Measurements from ENCODE around the gene SLC15A4.

SLC15A4 gene

DNA sequence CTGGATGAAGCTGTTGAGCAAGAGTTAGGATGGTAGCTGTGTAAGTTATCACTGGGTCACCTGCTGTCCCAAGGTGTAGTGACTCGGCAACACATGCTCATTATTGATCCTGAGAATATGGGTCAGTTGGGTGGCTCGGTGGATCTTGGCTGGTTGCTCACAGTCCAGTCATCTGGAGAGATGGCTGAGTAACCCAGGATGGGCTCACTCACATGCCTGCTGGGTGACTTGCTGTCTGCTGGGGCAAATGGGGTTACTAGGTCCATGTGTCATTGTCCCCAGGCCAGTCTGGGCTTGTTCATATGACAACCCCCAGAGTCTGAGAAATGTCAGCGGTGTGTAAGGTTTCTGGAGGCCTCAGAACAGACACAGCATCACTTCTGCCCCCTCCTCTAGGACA lies 69.5 kb downstream of the SLC15A4 start:
- DNase-seq (ENCODE audit: low spot score) = no peak

DNA sequence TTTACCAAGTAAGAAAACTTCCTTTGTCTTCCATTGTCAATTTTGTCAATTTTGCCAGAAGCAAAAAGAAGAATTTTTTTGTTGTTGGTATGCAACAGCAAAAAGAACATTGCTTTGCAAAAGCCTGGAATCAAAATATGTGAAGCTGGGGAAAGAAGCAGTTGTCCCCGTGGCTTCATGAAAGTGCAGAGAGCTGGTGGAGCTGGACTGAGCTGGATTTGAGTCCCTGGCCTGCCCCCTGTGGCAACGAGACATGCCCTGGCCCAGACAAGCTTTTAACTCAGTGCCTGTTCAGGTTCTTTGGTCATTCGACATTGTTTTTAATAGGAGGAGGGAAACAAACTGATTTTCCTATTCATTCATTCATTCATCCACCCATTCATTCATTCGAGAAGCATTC lies 70.3 kb downstream of the SLC15A4 start:
- no peak for DNase-seq (ENCODE audit: low spot score)

DNA sequence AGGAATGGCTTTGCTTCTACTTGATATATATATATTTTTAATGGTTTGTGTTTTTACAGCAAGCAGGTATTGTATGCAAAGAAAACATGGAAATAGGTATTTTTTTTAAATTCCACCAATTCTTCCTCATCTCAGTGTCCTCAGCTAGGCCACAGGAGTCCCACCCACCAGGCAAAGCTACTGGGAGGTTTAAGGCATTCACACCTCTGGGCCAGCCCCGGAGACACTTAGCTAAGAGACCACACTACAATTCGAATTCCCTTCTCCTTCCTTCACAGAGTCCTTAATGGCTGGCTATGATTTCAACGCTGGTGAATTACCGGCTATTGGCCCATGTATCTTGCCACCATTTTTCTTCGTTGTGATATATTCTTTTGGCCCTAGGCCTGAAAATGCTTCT lies 71.4 kb downstream of the SLC15A4 start:
- no peak for DNase-seq (ENCODE audit: low spot score)

DNA sequence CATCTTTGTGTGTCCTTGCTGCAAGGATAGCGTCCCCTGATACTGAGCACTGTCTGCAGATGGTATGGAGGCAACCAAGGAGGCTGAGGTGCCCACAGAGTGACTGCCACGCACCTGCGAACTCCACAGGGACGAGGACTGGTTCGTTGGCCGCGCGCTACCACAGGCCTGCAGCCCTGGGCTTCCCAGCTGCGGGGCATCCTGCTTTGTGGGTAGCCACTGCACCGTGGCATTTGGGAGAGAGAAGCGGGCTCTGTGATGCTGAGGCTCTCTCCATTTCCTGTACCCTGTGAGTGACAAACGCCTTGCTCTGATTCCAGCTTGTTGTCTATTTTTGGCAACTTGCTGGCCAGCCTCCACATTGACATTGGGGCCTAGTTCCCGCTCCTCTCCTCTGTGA lies 76.3 kb downstream of the SLC15A4 start:
- DNase-seq (ENCODE audit: low spot score) = no peak

DNA sequence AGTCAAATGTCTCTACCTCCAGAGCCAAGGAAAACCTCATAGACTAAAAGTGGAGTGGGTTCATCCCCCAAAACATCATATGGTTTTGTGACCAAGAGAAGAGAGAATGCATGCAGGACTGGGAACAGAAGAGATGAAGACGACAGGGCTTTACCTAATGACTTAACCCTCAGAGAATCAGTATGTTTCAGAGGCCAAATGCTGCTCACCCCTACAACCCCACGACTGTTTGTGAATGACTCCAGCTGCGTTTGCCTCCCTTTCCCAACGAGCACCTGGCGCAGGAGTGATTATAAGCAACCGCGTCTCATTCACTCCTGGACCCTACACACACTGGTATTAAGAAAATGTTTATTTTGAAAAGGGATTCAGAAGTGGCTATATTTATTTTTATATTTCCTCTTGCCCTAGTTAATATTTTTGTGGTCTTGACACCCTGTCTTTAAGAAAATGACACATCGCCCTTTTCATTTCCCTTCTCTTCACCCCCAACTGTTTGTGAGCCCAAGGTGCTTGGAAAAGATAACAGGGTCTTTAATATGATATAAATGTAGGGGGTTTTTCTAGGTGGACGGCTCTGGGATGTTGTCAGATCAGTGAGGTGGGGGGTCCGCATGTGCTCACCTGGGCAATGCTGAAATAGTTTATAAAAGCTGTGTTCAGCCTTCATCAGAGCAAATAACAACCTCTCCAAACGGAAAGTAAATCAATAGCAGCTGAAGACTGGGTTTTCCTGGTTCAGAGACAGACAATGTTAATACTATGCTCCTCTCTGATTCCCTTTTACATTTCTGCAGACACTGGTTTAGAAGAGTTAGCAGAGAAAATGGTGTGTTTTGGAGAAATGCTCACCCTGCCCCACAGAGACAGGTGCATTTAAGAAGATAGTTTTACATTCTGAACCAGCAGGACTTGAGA lies 77.7 kb downstream of the SLC15A4 start:
- DNase-seq (ENCODE audit: low spot score) = no peak

DNA sequence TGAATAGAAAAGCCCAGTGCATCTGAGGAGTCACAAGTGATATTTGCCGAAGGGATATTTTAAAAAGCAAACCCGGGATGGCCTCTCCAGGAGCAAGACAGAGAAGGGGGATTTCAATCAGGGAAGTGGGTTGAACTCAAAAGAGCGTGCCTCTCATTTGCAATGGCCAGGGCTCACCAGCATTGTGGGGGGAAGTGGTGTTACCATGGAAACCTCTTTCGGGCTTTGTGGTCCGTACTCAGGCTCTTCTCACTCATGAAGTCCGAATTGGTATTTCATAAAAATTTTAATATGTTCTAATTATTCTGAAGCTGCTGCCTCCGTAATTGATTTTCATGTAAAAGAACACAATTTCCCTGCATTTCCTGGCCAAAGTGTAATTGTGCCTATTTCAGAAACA lies 79.8 kb downstream of the SLC15A4 start:
- DNase-seq (ENCODE audit: low spot score) = no peak

Measured in COLO829 (cell line).